GM23338 (cell line): ENCODE data around the gene NPDC1. TPM values are rescaled to one million over a fixed set of nuclear protein-coding genes. Genes with fewer than 3 reads are reported as not detected.

Experiments
- ATAC-seq: fragments of 200-7000 bp; cut with Tn5 transposase; 3 replicates; pipeline ENCODE4 v1.9.1; 2020
- DNase-seq: peaks from one replicate; pipeline ENCODE4 v3.0.0-alpha.2; 2015; ENCODE audit warnings: low spot score
- H2AFZ ChIP-seq: fragments of 200-600 bp; sonication (generic); 2 replicates; pipeline ENCODE4 v1.8.0; 2016; ENCODE audit warnings: antibody characterized with exemption, mild to moderate bottlenecking, moderate library complexity
- H3F3A ChIP-seq: fragments of 200-600 bp; sonication (generic); replicated peaks from 2 replicates; pipeline ENCODE4 v1.8.0; 2017; ENCODE audit warnings: antibody characterized with exemption, mixed run types, low read depth
- H3K27ac ChIP-seq: fragments of 200-600 bp; sonication (generic); 2 replicates; pipeline ENCODE4 v1.6.1; 2016; ENCODE audit warnings: low read depth
- H3K27me3 ChIP-seq: fragments of 200-600 bp; sonication (generic); 2 replicates; pipeline ENCODE4 v1.8.0; 2016; ENCODE audit warnings: mild to moderate bottlenecking, mixed run types, moderate library complexity; ENCODE audit not compliant: insufficient read depth
- H3K36me3 ChIP-seq: fragments of 200-600 bp; sonication (generic); 2 replicates; pipeline ENCODE4 v1.8.0; 2016; ENCODE audit warnings: mild to moderate bottlenecking; ENCODE audit not compliant: insufficient read depth
- H3K4me1 ChIP-seq: fragments of 200-600 bp; sonication (generic); 2 replicates; pipeline ENCODE4 v1.8.0; 2016; ENCODE audit warnings: mild to moderate bottlenecking, moderate library complexity; ENCODE audit not compliant: insufficient read depth
- H3K4me2 ChIP-seq: fragments of 200-600 bp; sonication (generic); 2 replicates; pipeline ENCODE4 v1.7.1; 2017; ENCODE audit warnings: mixed run types
- H3K4me3 ChIP-seq: fragments of 200-600 bp; sonication (generic); 2 replicates; pipeline ENCODE4 v1.6.1; 2016; ENCODE audit warnings: mixed run types
- H3K79me2 ChIP-seq: fragments of 200-600 bp; sonication (generic); replicated peaks from 2 replicates; pipeline ENCODE4 v1.8.0; 2017; ENCODE audit warnings: mild to moderate bottlenecking; ENCODE audit not compliant: insufficient read depth
- H3K9me2 ChIP-seq: fragments of 200-600 bp; sonication (generic); 2 replicates; pipeline ENCODE4 v1.8.0; 2017; ENCODE audit not compliant: insufficient read depth
- H4K20me1 ChIP-seq: fragments of 200-600 bp; sonication (generic); replicated peaks from 2 replicates; pipeline ENCODE4 v1.8.0; 2017; ENCODE audit warnings: mild to moderate bottlenecking; ENCODE audit not compliant: insufficient read depth
- H3K27ac Mint-ChIP-seq: 2 replicates; pipeline ENCODE4 v1.8.0; 2020; ENCODE audit warnings: inconsistent platforms, mild to moderate bottlenecking, moderate library complexity, mixed read lengths
- H3K27me3 Mint-ChIP-seq: 3 replicates; pipeline ENCODE4 v1.8.0; 2022; ENCODE audit warnings: low read depth, mild to moderate bottlenecking, moderate library complexity, mixed read lengths, inconsistent platforms; ENCODE audit not compliant: insufficient read depth, poor library complexity
- H3K36me3 Mint-ChIP-seq: 3 replicates; pipeline ENCODE4 v1.8.0; 2021; ENCODE audit warnings: low read depth, mild to moderate bottlenecking, inconsistent platforms, moderate library complexity, mixed read lengths
- H3K4me1 Mint-ChIP-seq: 3 replicates; pipeline ENCODE4 v1.8.0; 2020; ENCODE audit warnings: mild to moderate bottlenecking, inconsistent platforms, mixed read lengths
- H3K4me3 Mint-ChIP-seq: 3 replicates; pipeline ENCODE4 v1.8.0; 2021; ENCODE audit warnings: moderate library complexity, mild to moderate bottlenecking, inconsistent platforms, mixed read lengths
- H3K9me3 Mint-ChIP-seq: 3 replicates; pipeline ENCODE4 v1.8.0; 2020; ENCODE audit warnings: moderate library complexity, mild to moderate bottlenecking, inconsistent platforms, mixed read lengths
- CREB1 ChIP-seq: fragments of 250-450 bp; sonication (Bioruptor Pico); IDR thresholded peaks from 2 replicates; pipeline ENCODE4 v1.5.0; 2020; ENCODE audit warnings: low read depth, mild to moderate bottlenecking, moderate library complexity
- CTCF ChIP-seq, 2 experiments: fragments of 200-600 bp in 1 of 2; sonication (generic) in 1 of 2; conservative IDR thresholded peaks; 2 replicates each; pipeline versions ENCODE4 v1.5.1 to v1.6.1; 2016 to 2017; ENCODE audit warnings: antibody characterized with exemption in 2 of 2, low read depth in 2 of 2, mild to moderate bottlenecking in 2 of 2, moderate library complexity in 1 of 2
- EZH2 ChIP-seq: fragments of 200-600 bp; sonication (generic); IDR thresholded peaks from one replicate; pipeline ENCODE4 v1.8.0; 2017; ENCODE audit warnings: antibody characterized with exemption, mild to moderate bottlenecking, low read depth; ENCODE audit not compliant: unreplicated experiment
- EZH2phosphoT487 ChIP-seq: fragments of 200-600 bp; sonication (generic); IDR thresholded peaks from one replicate; pipeline ENCODE4 v1.8.1; 2018; ENCODE audit warnings: antibody characterized with exemption; ENCODE audit not compliant: unreplicated experiment
- JUNB ChIP-seq: IDR thresholded peaks from one replicate; pipeline ENCODE4 v1.6.1; 2016; ENCODE audit warnings: antibody characterized with exemption; ENCODE audit not compliant: unreplicated experiment
- POLR2AphosphoS5 ChIP-seq: IDR thresholded peaks from 2 replicates; pipeline ENCODE4 v1.6.1; 2016; ENCODE audit warnings: antibody characterized with exemption, low read depth
- STAT1 ChIP-seq: IDR thresholded peaks from one replicate; pipeline ENCODE4 v1.6.1; 2016; ENCODE audit warnings: antibody characterized with exemption; ENCODE audit not compliant: unreplicated experiment
- ZNF114 ChIP-seq: fragments of 250-450 bp; sonication (Bioruptor Pico); IDR thresholded peaks from 2 replicates; pipeline ENCODE4 v1.5.0; 2020; ENCODE audit warnings: mild to moderate bottlenecking, moderate library complexity
- ZNF331 ChIP-seq: fragments of 250-450 bp; sonication (Bioruptor Pico); IDR thresholded peaks from 2 replicates; pipeline ENCODE4 v1.5.0; 2020; ENCODE audit warnings: low read depth, mild to moderate bottlenecking, moderate library complexity
- ZNF462 ChIP-seq: fragments of 250-450 bp; sonication (Bioruptor Pico); IDR thresholded peaks from 2 replicates; pipeline ENCODE4 v1.5.0; 2020; ENCODE audit warnings: mild to moderate bottlenecking, moderate library complexity
- polyA plus RNA-seq: library from polyadenylated mRNA; unstranded; fragments of >200 nt; fragmentation: Nextera tagmentation; extraction: Ambion mirVana; gene quantifications from 2 replicates; pipeline ENCODE4 v1.2.1, GENCODE V29; 2016
- total RNA-seq: library from RNA; depleted of rRNA; stranded (reverse); fragments of >200 nt; shearing (Covaris generic); gene quantifications from 2 replicates; pipeline ENCODE4 v1.2.3, GENCODE V29; 2014

The NPDC1 gene
- total and polyA plus RNA-seq, 2 experiments from 2014 or later, result 34.3 to 35.5 TPM

GRCh38 chr9:137042751-137043727, 2.9 kb downstream of the NPDC1 start:
- no peaks in the 10 kb centered on the region for H3F3A ChIP-seq
- no peak for TF ChIP-seq ZNF331
- TF ChIP-seq CREB1 (CRISPR knock-in tag), result no peak
- no peak for TF ChIP-seq JUNB
- H3K36me3 ChIP-seq, result no peaks in the 10 kb centered on the region
- Mint-ChIP-seq H3K4me1 (peaks cover 4% of the 10 kb centered on the region; the same call in 1 of the 3 replicates), H3K4me3 (no peak overlapping the region), H3K36me3 (no peaks in the 10 kb centered on the region; the same call in 2 of the 3 replicates), H3K27ac (no peak overlapping the region), H3K9me3 (no peaks in the 10 kb centered on the region), H3K27me3 (peaks cover 27% of the 10 kb centered on the region)
- H2AFZ ChIP-seq, result no peak overlapping the region
- ATAC-seq (no peak), DNase-seq (no peak)
- peaks cover 24% of the 10 kb centered on the region for H3K27me3 ChIP-seq
- no peak overlapping the region for H3K27ac ChIP-seq
- H3K4me2 ChIP-seq, result no peak overlapping the region
- H3K79me2 ChIP-seq, result peaks cover 7% of the 10 kb centered on the region; the same call in 1 of the 2 replicates
- H3K4me3 ChIP-seq, result no peak overlapping the region
- peaks cover 7% of the 10 kb centered on the region; the same call in 1 of the 2 replicates for H3K4me1 ChIP-seq
- H3K9me2 ChIP-seq, result no peaks in the 10 kb centered on the region
- H4K20me1 ChIP-seq, result no peaks in the 10 kb centered on the region; the same call in 1 of the 2 replicates

- Mint-ChIP-seq H3K4me3 (no peak overlapping the region), H3K9me3 (no peaks in the 10 kb centered on the region), H3K36me3 (no peaks in the 10 kb centered on the region; the same call in 2 of the 3 replicates), H3K27me3 (peaks cover 15% of the 10 kb centered on the region), H3K27ac (no peak overlapping the region), H3K4me1 (peaks cover 4% of the 10 kb centered on the region; the same call in 1 of the 3 replicates)
- Histone ChIP-seq H3K9me2 (no peaks in the 10 kb centered on the region), H3K36me3 (no peaks in the 10 kb centered on the region), H3K4me2 (no peak overlapping the region), H3K79me2 (peaks cover 7% of the 10 kb centered on the region; the same call in 1 of the 2 replicates), H3K27me3 (peaks cover 14% of the 10 kb centered on the region), H3F3A (no peaks in the 10 kb centered on the region), H3K4me1 (peaks cover 7% of the 10 kb centered on the region; the same call in 1 of the 2 replicates), H3K4me3 (no peak overlapping the region), H2AFZ (no peak overlapping the region), H4K20me1 (no peaks in the 10 kb centered on the region; the same call in 1 of the 2 replicates), H3K27ac (no peak overlapping the region)
- ATAC-seq, result no peak
- DNase-seq, result no peak
- TF ChIP-seq CTCF (conservative IDR thresholded peaks at IDR 0.05; ENCODE audit: low read depth in 2 of 2), result no peak
- no peak for TF ChIP-seq EZH2phosphoT487
- no peak for TF ChIP-seq CREB1 (CRISPR knock-in tag)
- no peak for TF ChIP-seq ZNF114 (CRISPR knock-in tag)
- no peak for TF ChIP-seq ZNF462 (CRISPR knock-in tag)
- no peak for TF ChIP-seq STAT1
- TF ChIP-seq EZH2, result no peak
- no peak for TF ChIP-seq POLR2AphosphoS5
These were observed 4.9 kb downstream of the NPDC1 start for GRCh38 chr9:137041124-137041523.
